HepG2 (cell line): Measurements from ENCODE around the gene YWHAH. TPM values are rescaled to one million over a fixed set of nuclear protein-coding genes. Genes with fewer than 3 reads are reported as not detected.

Source experiments
- ELF1 ChIP-seq: sonication (generic); formaldehyde crosslinking; IDR thresholded peaks from 2 replicates; pipeline ENCODE4 v1.4.0; 2020; ENCODE audit warnings: missing genetic modification reagents
- HCFC1 ChIP-seq: fragments of 150-350 bp; IDR thresholded peaks from 2 replicates; pipeline ENCODE4 v1.6.1; 2014; ENCODE audit warnings: low read depth, low read length
- HNF1A ChIP-seq, 2 experiments: sonication (generic) in 1 of 2; formaldehyde crosslinking in 1 of 2; IDR thresholded peaks; 2 replicates each; pipeline versions ENCODE4 v1.4.0 to v1.6.1; 2016 to 2020; ENCODE audit warnings: borderline replicate concordance in 1 of 2, low read depth in 1 of 2, mild to moderate bottlenecking in 1 of 2, missing genetic modification reagents in 1 of 2
- HOXA9 ChIP-seq: sonication (generic); formaldehyde crosslinking; IDR thresholded peaks from 2 replicates; pipeline ENCODE4 v1.8.1; 2022; ENCODE audit warnings: missing genetic modification reagents, mild to moderate bottlenecking, moderate library complexity, borderline replicate concordance
- ZNF124 ChIP-seq: sonication (generic); formaldehyde crosslinking; IDR thresholded peaks from 2 replicates; pipeline ENCODE4 v1.4.0; 2020; ENCODE audit warnings: missing genetic modification reagents
- ZNF367 ChIP-seq: sonication (generic); formaldehyde crosslinking; IDR thresholded peaks from 2 replicates; pipeline ENCODE4 v1.4.0; 2020; ENCODE audit warnings: missing genetic modification reagents, borderline replicate concordance
- ZNF44 ChIP-seq: sonication (generic); formaldehyde crosslinking; IDR thresholded peaks from 2 replicates; pipeline ENCODE4 v1.5.1; 2020; ENCODE audit warnings: mild to moderate bottlenecking, missing genetic modification reagents
- ZNF546 ChIP-seq: sonication (generic); formaldehyde crosslinking; conservative IDR thresholded peaks from 2 replicates; pipeline ENCODE4 v1.8.1; 2023; ENCODE audit warnings: mild to moderate bottlenecking, missing genetic modification reagents
- ZNF576 ChIP-seq: sonication (generic); formaldehyde crosslinking; IDR thresholded peaks from 2 replicates; pipeline ENCODE4 v1.4.0; 2020; ENCODE audit warnings: mild to moderate bottlenecking, missing genetic modification reagents
- polyA plus RNA-seq, 8 experiments: library from polyadenylated mRNA; depleted of rRNA in 3 of 8; stranded (reverse) in 7 of 8; unstranded in 1 of 8; fragments of >200 nt; fragmentation: Illumina TruSeq in 4 of 8; extraction: Trizol in 4 of 8; gene quantifications; 2 replicates each; pipeline versions ENCODE4 v1.2.1 to v1.2.3, GENCODE V29; 2011 to 2016; ENCODE audit warnings: low read depth in 4 of 8, missing spikeins in 1 of 8, mixed read lengths in 1 of 8; ENCODE audit not compliant: insufficient read depth in 1 of 8
- total RNA-seq, 5 experiments: library from RNA; depleted of rRNA; stranded (reverse); fragments of >200 nt; fragmentation: Illumina TruSeq; extraction: Trizol; gene quantifications; 2 replicates each; pipeline ENCODE4 v1.2.3, GENCODE V29; 2016; ENCODE audit warnings: low read depth in 1 of 5
- TF ChIP-seq, protein P1 (sequence below): sonication (generic); formaldehyde crosslinking; IDR thresholded peaks from 2 replicates; pipeline ENCODE4 v1.4.0; 2020; ENCODE audit warnings: missing genetic modification reagents

Gene YWHAH
- total and polyA plus RNA-seq, 2 of the 13 experiments (the other 11 are each of a cell fraction or from before 2014, with no cell fraction given), result 35.6 to 92.7 TPM

GRCh38 chr22:31945443-31945855 is 1.1 kb downstream of the YWHAH start (continued):
- TF ChIP-seq HOXA9 (CRISPR knock-in tag) (no peak), ZNF546 (CRISPR knock-in tag) (0 out of 2 replicates have a peak, but pooled peaks have one; percentile 15), ELF1 (no peak), ZNF576 (CRISPR knock-in tag) (no peak), ZNF44 (CRISPR knock-in tag) (no peak), HCFC1 (no peak), ZNF124 (CRISPR knock-in tag) (no peak), HNF1A (IDR thresholded peaks at IDR 0.05; ENCODE audit: low read depth) (no peak), HNF1A (CRISPR knock-in tag; IDR thresholded peaks at IDR 0.05; ENCODE audit: borderline replicate concordance) (no peak), ZNF367 (CRISPR knock-in tag) (no peak)
- TF ChIP-seq, protein P1, sequence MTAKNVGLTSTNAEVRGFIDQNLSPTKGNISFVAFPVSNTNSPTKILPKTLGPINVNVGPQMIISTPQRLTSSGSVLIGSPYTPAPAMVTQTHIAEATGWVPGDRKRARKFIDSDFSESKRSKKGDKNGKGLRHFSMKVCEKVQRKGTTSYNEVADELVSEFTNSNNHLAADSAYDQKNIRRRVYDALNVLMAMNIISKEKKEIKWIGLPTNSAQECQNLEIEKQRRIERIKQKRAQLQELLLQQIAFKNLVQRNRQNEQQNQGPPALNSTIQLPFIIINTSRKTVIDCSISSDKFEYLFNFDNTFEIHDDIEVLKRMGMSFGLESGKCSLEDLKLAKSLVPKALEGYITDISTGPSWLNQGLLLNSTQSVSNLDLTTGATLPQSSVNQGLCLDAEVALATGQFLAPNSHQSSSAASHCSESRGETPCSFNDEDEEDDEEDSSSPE (CRISPR knock-in tag), result no peak
- TF ChIP-seq, all 625 proteins: peak for 5
